HepG2 (cell line): ENCODE results near the gene PRKCSH. TPM values are rescaled to one million over a fixed set of nuclear protein-coding genes. Genes with fewer than 3 reads are reported as not detected.

Source experiments
- BHLHE40 ChIP-seq: IDR thresholded peaks from 2 replicates; pipeline ENCODE4 v1.6.1; 2011; ENCODE audit warnings: low read length, improper control_type of control experiment
- CERS6 ChIP-seq: sonication (generic); formaldehyde crosslinking; IDR thresholded peaks from 2 replicates; pipeline ENCODE4 v1.5.0; 2020; ENCODE audit warnings: missing genetic modification reagents
- ELF4 ChIP-seq: sonication (generic); formaldehyde crosslinking; IDR thresholded peaks from 2 replicates; pipeline ENCODE4 v1.5.0; 2020; ENCODE audit warnings: missing genetic modification reagents, mild to moderate bottlenecking, moderate library complexity, borderline replicate concordance
- EP300 ChIP-seq, 3 experiments: sonication (generic) in 1 of 3; formaldehyde crosslinking in 1 of 3; IDR thresholded peaks; 2 replicates each; pipeline versions ENCODE4 v1.5.1 to v1.6.1; 2011 to 2020; ENCODE audit warnings: low read depth in 2 of 3, low read length in 2 of 3, borderline replicate concordance in 1 of 3, improper control_type of control experiment in 1 of 3, mild to moderate bottlenecking in 1 of 3, missing genetic modification reagents in 1 of 3, moderate library complexity in 1 of 3
- ETV5 ChIP-seq: IDR thresholded peaks from 2 replicates; pipeline ENCODE4 v1.6.1; 2018; ENCODE audit warnings: missing biosample characterization, missing genetic modification reagents, inconsistent platforms, borderline replicate concordance
- GABPB1 ChIP-seq: IDR thresholded peaks from 2 replicates; pipeline ENCODE4 v1.6.1; 2016; ENCODE audit warnings: mild to moderate bottlenecking, missing genetic modification reagents, moderate library complexity, missing compliant biosample characterization
- HOXA7 ChIP-seq: sonication (generic); formaldehyde crosslinking; IDR thresholded peaks from 2 replicates; pipeline ENCODE4 v1.8.1; 2022; ENCODE audit warnings: mild to moderate bottlenecking, missing genetic modification reagents, moderate library complexity
- HOXA9 ChIP-seq: sonication (generic); formaldehyde crosslinking; IDR thresholded peaks from 2 replicates; pipeline ENCODE4 v1.8.1; 2022; ENCODE audit warnings: missing genetic modification reagents, mild to moderate bottlenecking, moderate library complexity, borderline replicate concordance
- NFKB2 ChIP-seq: sonication (generic); formaldehyde crosslinking; IDR thresholded peaks from 2 replicates; pipeline ENCODE4 v1.4.0; 2020; ENCODE audit warnings: missing genetic modification reagents, borderline replicate concordance
- NR1H2 ChIP-seq: sonication (generic); formaldehyde crosslinking; IDR thresholded peaks from 2 replicates; pipeline ENCODE4 v1.8.1; 2022; ENCODE audit warnings: low read depth, missing genetic modification reagents, borderline replicate concordance
- PAF1 ChIP-seq: IDR thresholded peaks from 2 replicates; pipeline ENCODE4 v1.6.1; 2016; ENCODE audit warnings: missing genetic modification reagents, missing compliant biosample characterization
- SP5 ChIP-seq: IDR thresholded peaks from 2 replicates; pipeline ENCODE4 v1.6.1; 2016; ENCODE audit warnings: low read depth, borderline replicate concordance
- ZBTB2 ChIP-seq: sonication (generic); formaldehyde crosslinking; IDR thresholded peaks from 2 replicates; pipeline ENCODE4 v1.8.0; 2022; ENCODE audit warnings: low read depth, missing genetic modification reagents
- ZBTB43 ChIP-seq: sonication (generic); formaldehyde crosslinking; conservative IDR thresholded peaks from 2 replicates; pipeline ENCODE4 v1.4.0; 2020; ENCODE audit warnings: missing genetic modification reagents
- ZBTB44 ChIP-seq: sonication (generic); formaldehyde crosslinking; IDR thresholded peaks from 2 replicates; pipeline ENCODE4 v1.4.0; 2020; ENCODE audit warnings: missing genetic modification reagents
- ZNF263 ChIP-seq: sonication (generic); formaldehyde crosslinking; IDR thresholded peaks from 2 replicates; pipeline ENCODE4 v1.4.0; 2020; ENCODE audit warnings: missing genetic modification reagents
- ZNF44 ChIP-seq: sonication (generic); formaldehyde crosslinking; IDR thresholded peaks from 2 replicates; pipeline ENCODE4 v1.5.1; 2020; ENCODE audit warnings: mild to moderate bottlenecking, missing genetic modification reagents
- ZNF589 ChIP-seq: sonication (generic); formaldehyde crosslinking; conservative IDR thresholded peaks from 2 replicates; pipeline ENCODE4 v1.8.0; 2022; ENCODE audit warnings: mild to moderate bottlenecking, moderate library complexity, missing genetic modification reagents
- ZNF639 ChIP-seq: conservative IDR thresholded peaks from 2 replicates; pipeline ENCODE4 v1.6.1; 2018; ENCODE audit warnings: missing genetic modification reagents
- ZNF75D ChIP-seq: sonication (generic); formaldehyde crosslinking; IDR thresholded peaks from 2 replicates; pipeline ENCODE4 v1.8.1; 2023; ENCODE audit warnings: missing genetic modification reagents, mild to moderate bottlenecking, borderline replicate concordance
- ZNF792 ChIP-seq: IDR thresholded peaks from 2 replicates; pipeline ENCODE4 v1.6.1; 2016
- ZSCAN25 ChIP-seq: sonication (generic); formaldehyde crosslinking; IDR thresholded peaks from 2 replicates; pipeline ENCODE4 v1.8.0; 2022; ENCODE audit warnings: mild to moderate bottlenecking, missing genetic modification reagents
- polyA plus RNA-seq, 8 experiments: library from polyadenylated mRNA; depleted of rRNA in 3 of 8; stranded (reverse) in 7 of 8; unstranded in 1 of 8; fragments of >200 nt; fragmentation: Illumina TruSeq in 4 of 8; extraction: Trizol in 4 of 8; gene quantifications; 2 replicates each; pipeline versions ENCODE4 v1.2.1 to v1.2.3, GENCODE V29; 2011 to 2016; ENCODE audit warnings: low read depth in 4 of 8, missing spikeins in 1 of 8, mixed read lengths in 1 of 8; ENCODE audit not compliant: insufficient read depth in 1 of 8
- total RNA-seq, 5 experiments: library from RNA; depleted of rRNA; stranded (reverse); fragments of >200 nt; fragmentation: Illumina TruSeq; extraction: Trizol; gene quantifications; 2 replicates each; pipeline ENCODE4 v1.2.3, GENCODE V29; 2016; ENCODE audit warnings: low read depth in 1 of 5

Gene PRKCSH
- total and polyA plus RNA-seq, 2 of the 13 experiments (the other 11 are each of a cell fraction or from before 2014, with no cell fraction given): 85.1 to 125 TPM

GRCh38 chr19:11435057-11435832 lies at the start of gene PRKCSH, which contains the start of gene ODAD3 (continued):
- TF ChIP-seq ZNF639 (CRISPR knock-in tag) (peak; percentile 87; the same call in 1 of the 2 replicates), ZNF75D (no peak), ZBTB2 (CRISPR knock-in tag) (peak; percentile 82), ELF4 (CRISPR knock-in tag) (peak; percentile 81; the same call in 1 of the 2 replicates), BHLHE40 (peak; percentile 87), ZNF263 (CRISPR knock-in tag) (no peak), GABPB1 (peak; percentile 99), NR1H2 (CRISPR knock-in tag) (0 out of 2 replicates have a peak, but pooled peaks have one; percentile 20), ZNF792 (CRISPR knock-in tag) (peak; percentile 56; the same call in 1 of the 2 replicates), PAF1 (CRISPR knock-in tag) (no peak), HOXA7 (no peak), ZSCAN25 (CRISPR knock-in tag) (0 out of 2 replicates have a peak, but pooled peaks have one; percentile 49), ZNF589 (peak; percentile 80; the same call in 1 of the 2 replicates), ETV5 (peak; percentile 83), ZBTB43 (peak; percentile 50; the same call in 1 of the 2 replicates), HOXA9 (CRISPR knock-in tag) (no peak; the same call in 1 of the 2 replicates), ZNF44 (CRISPR knock-in tag) (peak; percentile 76), CERS6 (CRISPR knock-in tag) (no peak), ZBTB44 (CRISPR knock-in tag) (peak; percentile 75; the same call in 1 of the 2 replicates), SP5 (peak; percentile 63; the same call in 1 of the 2 replicates), NFKB2 (CRISPR knock-in tag) (peak; percentile 84; the same call in 1 of the 2 replicates), EP300 (IDR thresholded peaks at IDR 0.05; ENCODE audit: low read depth in 2 of 2, low read length in 2 of 2) (peak; percentile 18 to 20; a peak in 1 of 4 replicates), EP300 (CRISPR knock-in tag; IDR thresholded peaks at IDR 0.05; ENCODE audit: borderline replicate concordance) (0 out of 2 replicates have a peak, but pooled peaks have one; percentile 12)
